Esophagus squamous epithelium (tissue), 4 donors: ENCODE data around the gene CSTPP1.

ENCODE experiments used
- POLR2A ChIP-seq, 4 donors: fragments of 450-650 bp; IDR thresholded peaks; one replicate each; pipeline ENCODE4 v1.6.1; 2017; ENCODE audit warnings: antibody characterized with exemption in 4 of 4, mild to moderate bottlenecking in 4 of 4, moderate library complexity in 3 of 4
- TF ChIP-seq, protein P1 (sequence below), 6 experiments: fragments of 450-650 bp in 4 of 6; fragments of 200-600 bp in 2 of 6; sonication (generic) in 2 of 6; IDR thresholded peaks; one replicate each; pipeline ENCODE4 v1.5.1; 2016 to 2019; ENCODE audit warnings: antibody characterized with exemption in 6 of 6, mild to moderate bottlenecking in 4 of 6, moderate library complexity in 4 of 6

- TF ChIP-seq, protein P1, sequence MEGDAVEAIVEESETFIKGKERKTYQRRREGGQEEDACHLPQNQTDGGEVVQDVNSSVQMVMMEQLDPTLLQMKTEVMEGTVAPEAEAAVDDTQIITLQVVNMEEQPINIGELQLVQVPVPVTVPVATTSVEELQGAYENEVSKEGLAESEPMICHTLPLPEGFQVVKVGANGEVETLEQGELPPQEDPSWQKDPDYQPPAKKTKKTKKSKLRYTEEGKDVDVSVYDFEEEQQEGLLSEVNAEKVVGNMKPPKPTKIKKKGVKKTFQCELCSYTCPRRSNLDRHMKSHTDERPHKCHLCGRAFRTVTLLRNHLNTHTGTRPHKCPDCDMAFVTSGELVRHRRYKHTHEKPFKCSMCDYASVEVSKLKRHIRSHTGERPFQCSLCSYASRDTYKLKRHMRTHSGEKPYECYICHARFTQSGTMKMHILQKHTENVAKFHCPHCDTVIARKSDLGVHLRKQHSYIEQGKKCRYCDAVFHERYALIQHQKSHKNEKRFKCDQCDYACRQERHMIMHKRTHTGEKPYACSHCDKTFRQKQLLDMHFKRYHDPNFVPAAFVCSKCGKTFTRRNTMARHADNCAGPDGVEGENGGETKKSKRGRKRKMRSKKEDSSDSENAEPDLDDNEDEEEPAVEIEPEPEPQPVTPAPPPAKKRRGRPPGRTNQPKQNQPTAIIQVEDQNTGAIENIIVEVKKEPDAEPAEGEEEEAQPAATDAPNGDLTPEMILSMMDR (IDR thresholded peaks at IDR 0.05), result no peak
- no peak for TF ChIP-seq POLR2A (IDR thresholded peaks at IDR 0.05)
Observed at GRCh38 chr11:47155879-47156278, 219.3 kb downstream of the CSTPP1 start.
